ENCODE data around the gene MCM8.

Gene MCM8

GRCh38 chr20:5950271-5951031, at the start of gene MCM8, which contains the start of gene TRMT6:
TSS of gene MCM8 (plus strand) at chr20:5950652. CDS start at chr20:5952016, 1,364 bp downstream.
TSS of gene TRMT6 (minus strand) at chr20:5950533. CDS start at chr20:5950405, 128 bp downstream.
- DNase-seq = peak; percentile 99

- no peak for DNase-seq
These were observed 49.5 kb upstream of the MCM8 start for GRCh38 chr20:5900908-5901307.

GRCh38 chr20:5908981-5909380, 41.5 kb upstream of the MCM8 start:
- DNase-seq = no peak

- DNase-seq = peak; percentile 65
These were observed 40.3 kb upstream of the MCM8 start for GRCh38 chr20:5910186-5910585.

- no peak for DNase-seq
These were observed 37.3 kb upstream of the MCM8 start for GRCh38 chr20:5913166-5913565.

GRCh38 chr20:5914859-5915258, 35.6 kb upstream of the MCM8 start:
- no peak for DNase-seq

- no peak for DNase-seq
These were observed 31.4 kb upstream of the MCM8 start for GRCh38 chr20:5918856-5919625.

GRCh38 chr20:5919626-5920544, 30.6 kb upstream of the MCM8 start:
- DNase-seq = no peak

- DNase-seq = no peak
These were observed 29.9 kb upstream of the MCM8 start for GRCh38 chr20:5920581-5920980.

GRCh38 chr20:5923493-5923892, 27.0 kb upstream of the MCM8 start:
- no peak for DNase-seq

GRCh38 chr20:5925551-5925950, 24.9 kb upstream of the MCM8 start:
- no peak for DNase-seq

GRCh38 chr20:5927749-5928462, 22.5 kb upstream of the MCM8 start:
- DNase-seq = no peak

GRCh38 chr20:5928836-5929715, 21.4 kb upstream of the MCM8 start:
- DNase-seq = no peak

- no peak for DNase-seq
These were observed 19.0 kb upstream of the MCM8 start for GRCh38 chr20:5931411-5931810.

GRCh38 chr20:5932796-5933195, 17.7 kb upstream of the MCM8 start:
- DNase-seq = no peak

GRCh38 chr20:5933802-5934436, 16.5 kb upstream of the MCM8 start:
- no peak for DNase-seq

- no peak for DNase-seq
These were observed 15.1 kb upstream of the MCM8 start for GRCh38 chr20:5935384-5935783.

GRCh38 chr20:5936238-5936637, 14.2 kb upstream of the MCM8 start:
- DNase-seq = no peak

GRCh38 chr20:5938456-5939029, 11.9 kb upstream of the MCM8 start:
- DNase-seq = no peak

- no peak for DNase-seq
These were observed 4.5 kb upstream of the MCM8 start for GRCh38 chr20:5945963-5946362.

- no peak for DNase-seq
These were observed 3.2 kb upstream of the MCM8 start for GRCh38 chr20:5947276-5947675.
